A673 (cell line): ENCODE measurements around the gene OR2L8.

Source experiments
- CTCF ChIP-seq: fragments of 300-800, 200-600 bp; sonication (generic); conservative IDR thresholded peaks from 2 replicates; pipeline ENCODE4 v1.5.1; 2017; ENCODE audit warnings: low read depth, mild to moderate bottlenecking, antibody characterized with exemption, low read length, moderate library complexity, mixed read lengths
- EZH2 ChIP-seq: fragments of 200-600 bp; sonication (generic); IDR thresholded peaks from 2 replicates; pipeline ENCODE4 v1.6.1; 2017; ENCODE audit warnings: borderline replicate concordance, low read depth, mild to moderate bottlenecking, mixed read lengths, antibody characterized with exemption, low read length; ENCODE audit not compliant: poor library complexity, severe bottlenecking

GRCh38 chr1:247953408-247953807, 4.8 kb downstream of the OR2L8 start:
- TF ChIP-seq CTCF (no peak), EZH2 (no peak)
